ENCODE measurements around the gene MUC5AC.
"Not testable (repeated sequence)": the region's sequence is repeated elsewhere in the genome, so short reads cannot be mapped to it uniquely, and the experiment has no call there.

The MUC5AC gene

DNA sequence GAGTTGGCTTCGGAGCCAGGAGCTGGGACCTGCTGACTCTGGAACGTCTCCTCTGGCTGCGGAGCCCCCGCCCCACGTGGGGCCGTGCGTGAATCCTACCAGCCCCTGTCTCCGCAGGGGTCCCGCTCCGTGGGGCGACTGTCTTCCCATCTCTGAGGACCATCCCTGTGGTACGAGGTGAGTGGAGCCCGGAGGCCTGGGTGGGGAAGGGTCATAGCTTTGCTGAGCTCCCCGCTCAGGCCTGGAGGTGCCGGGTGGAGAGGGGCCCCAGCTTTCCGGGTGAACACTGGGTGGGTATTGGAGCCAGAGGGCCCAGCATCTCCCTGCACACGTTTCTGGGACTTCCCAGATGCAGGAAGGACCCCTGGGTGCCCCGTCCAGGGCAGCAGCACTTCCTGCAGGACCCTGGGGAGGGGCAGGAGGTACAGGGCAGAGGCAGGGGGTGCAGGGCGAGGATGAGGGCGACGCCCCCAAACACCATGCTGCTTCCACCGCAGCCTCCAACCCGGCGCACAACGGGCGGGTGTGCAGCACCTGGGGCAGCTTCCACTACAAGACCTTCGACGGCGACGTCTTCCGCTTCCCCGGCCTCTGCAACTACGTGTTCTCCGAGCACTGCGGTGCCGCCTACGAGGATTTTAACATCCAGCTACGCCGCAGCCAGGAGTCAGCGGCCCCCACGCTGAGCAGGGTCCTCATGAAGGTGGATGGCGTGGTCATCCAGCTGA, 3.8 kb downstream of the MUC5AC start:
- TF ChIP-seq, protein P1, sequence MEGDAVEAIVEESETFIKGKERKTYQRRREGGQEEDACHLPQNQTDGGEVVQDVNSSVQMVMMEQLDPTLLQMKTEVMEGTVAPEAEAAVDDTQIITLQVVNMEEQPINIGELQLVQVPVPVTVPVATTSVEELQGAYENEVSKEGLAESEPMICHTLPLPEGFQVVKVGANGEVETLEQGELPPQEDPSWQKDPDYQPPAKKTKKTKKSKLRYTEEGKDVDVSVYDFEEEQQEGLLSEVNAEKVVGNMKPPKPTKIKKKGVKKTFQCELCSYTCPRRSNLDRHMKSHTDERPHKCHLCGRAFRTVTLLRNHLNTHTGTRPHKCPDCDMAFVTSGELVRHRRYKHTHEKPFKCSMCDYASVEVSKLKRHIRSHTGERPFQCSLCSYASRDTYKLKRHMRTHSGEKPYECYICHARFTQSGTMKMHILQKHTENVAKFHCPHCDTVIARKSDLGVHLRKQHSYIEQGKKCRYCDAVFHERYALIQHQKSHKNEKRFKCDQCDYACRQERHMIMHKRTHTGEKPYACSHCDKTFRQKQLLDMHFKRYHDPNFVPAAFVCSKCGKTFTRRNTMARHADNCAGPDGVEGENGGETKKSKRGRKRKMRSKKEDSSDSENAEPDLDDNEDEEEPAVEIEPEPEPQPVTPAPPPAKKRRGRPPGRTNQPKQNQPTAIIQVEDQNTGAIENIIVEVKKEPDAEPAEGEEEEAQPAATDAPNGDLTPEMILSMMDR (IDR thresholded peaks at IDR 0.05; ENCODE audit: low read depth, low read length, missing control alignments), result no peak
- no peak overlapping the region for H3K4me3 ChIP-seq (replicated peaks; ENCODE audit: low read depth, low read length)
- no peak for DNase-seq (ENCODE audit: extremely low read depth, low read depth)

DNA sequence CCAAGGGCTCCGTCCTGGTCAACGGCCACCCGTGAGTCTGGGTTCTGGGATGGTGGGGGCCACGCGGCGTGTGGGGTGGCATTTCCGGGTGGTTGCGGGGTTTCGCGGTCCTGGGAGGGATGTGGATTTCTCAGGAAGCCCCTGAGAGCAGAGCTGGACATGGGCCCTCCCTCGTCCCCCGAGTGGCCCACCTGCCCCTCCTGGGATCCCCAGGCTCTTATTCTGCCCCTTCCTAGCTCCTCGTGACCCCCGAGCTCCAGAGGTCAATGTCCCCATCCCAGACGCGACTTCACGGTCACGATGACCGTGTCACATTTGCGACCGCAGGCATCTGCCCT, 4.4 kb downstream of the MUC5AC start:
- H3K4me3 ChIP-seq (replicated peaks; ENCODE audit: low read depth, low read length), result no peak overlapping the region
- DNase-seq (ENCODE audit: extremely low read depth, low read depth), result no peak
- TF ChIP-seq, protein P1 (IDR thresholded peaks at IDR 0.05; ENCODE audit: low read depth, low read length, missing control alignments), result no peak

DNA sequence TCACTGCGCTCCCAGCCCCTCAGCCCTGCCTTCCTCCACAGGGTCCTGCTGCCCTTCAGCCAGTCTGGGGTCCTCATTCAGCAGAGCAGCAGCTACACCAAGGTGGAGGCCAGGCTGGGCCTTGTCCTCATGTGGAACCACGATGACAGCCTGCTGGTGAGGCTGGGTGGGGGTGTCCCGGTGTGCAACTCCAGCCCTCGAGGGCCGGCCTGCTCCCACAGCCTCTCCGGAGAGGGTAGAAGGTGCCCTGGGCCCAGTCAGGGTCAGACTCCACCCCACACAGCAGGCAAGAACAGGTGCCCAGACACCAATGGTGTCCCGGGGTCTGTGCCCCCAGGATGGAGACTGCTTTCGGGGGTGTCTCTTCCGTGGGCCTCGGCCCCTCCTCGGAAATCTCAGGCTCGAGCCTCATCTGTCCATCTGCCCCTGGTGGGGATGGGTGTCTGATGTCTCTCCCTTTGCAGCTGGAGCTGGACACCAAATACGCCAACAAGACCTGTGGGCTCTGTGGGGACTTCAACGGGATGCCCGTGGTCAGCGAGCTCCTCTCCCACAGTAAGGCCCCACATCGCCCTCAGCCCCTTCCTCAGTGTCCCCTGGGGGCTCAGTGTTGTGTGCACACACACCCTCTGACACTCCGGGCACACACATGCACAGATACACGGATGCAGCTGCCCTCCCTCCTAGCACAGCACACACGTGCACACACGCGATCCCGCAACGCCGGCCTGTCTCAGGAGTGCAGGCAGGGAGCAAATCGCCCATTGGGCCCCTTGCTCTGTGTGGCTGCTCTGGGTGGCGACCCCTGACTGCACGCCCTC, 4.9 kb downstream of the MUC5AC start:
- TF ChIP-seq, protein P1 (IDR thresholded peaks at IDR 0.05; ENCODE audit: low read depth, low read length, missing control alignments), result no peak
- DNase-seq (ENCODE audit: extremely low read depth, low read depth), result no peak

DNA sequence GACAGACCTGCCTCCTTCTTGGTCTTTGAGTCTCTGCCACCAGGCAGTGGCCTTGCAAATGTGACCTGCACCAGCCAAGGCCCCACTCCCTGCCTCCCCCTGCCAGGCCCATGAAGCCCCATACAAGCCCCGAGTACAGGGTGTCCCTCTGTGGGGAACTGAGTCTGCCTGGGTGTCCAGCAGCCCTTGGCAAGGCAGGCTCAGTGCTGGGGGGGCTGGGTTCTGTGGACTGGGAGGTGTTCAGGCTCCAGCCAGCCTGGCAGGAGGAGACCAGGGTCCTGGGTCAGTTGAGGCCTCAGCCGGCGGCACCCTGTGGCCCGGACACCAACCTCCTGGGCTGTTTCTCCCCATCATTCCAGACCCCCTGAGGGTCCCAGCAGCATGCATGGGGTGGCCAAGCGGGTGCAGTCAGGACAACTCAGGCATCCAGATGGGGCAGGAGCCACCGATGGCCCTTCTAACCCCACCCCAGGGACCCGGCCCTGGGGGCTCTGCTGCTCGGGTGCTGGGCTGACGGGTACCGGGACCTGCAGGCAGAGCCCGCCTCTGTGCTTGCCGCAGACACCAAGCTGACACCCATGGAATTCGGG, 5.7 kb downstream of the MUC5AC start:
- DNase-seq (ENCODE audit: extremely low read depth, low read depth), result no peak
- H3K4me3 ChIP-seq (replicated peaks; ENCODE audit: low read depth, low read length), result no peak overlapping the region
- TF ChIP-seq, protein P1 (IDR thresholded peaks at IDR 0.05; ENCODE audit: low read depth, low read length, missing control alignments), result no peak

More for the DNA sequence above, 4.9 kb downstream of the MUC5AC start:
- H3K4me3 ChIP-seq (replicated peaks; ENCODE audit: low read depth, low read length), result no peak overlapping the region

DNA sequence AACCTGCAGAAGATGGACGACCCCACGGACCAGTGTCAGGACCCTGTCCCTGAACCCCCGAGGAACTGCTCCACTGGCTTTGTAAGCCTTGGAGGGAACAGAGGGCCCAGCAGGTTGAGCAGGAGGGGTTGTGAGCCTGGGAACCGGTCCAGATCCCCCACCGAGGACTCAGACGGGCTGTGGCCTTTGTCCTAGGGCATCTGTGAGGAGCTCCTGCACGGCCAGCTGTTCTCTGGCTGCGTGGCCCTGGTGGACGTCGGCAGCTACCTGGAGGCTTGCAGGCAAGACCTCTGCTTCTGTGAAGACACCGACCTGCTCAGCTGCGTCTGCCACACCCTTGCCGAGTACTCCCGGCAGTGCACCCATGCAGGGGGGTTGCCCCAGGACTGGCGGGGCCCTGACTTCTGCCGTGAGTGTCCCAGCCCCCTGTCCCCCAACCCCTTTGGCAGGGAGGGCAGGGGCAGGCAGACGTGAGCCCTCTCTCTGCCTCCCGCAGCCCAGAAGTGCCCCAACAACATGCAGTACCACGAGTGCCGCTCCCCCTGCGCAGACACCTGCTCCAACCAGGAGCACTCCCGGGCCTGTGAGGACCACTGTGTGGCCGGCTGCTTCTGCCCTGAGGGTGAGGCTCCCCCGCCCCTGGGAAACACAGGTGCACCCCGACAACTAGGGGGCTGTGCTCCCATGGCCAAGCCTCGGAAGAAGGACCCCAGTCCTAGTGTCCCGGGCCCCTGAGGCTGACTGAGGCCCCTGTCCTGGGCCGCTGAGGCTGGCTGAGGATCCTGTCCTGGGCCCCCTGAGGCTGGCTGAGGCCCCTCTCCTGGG, 6.4 kb downstream of the MUC5AC start:
- no peak overlapping the region for H3K4me3 ChIP-seq (replicated peaks; ENCODE audit: low read depth, low read length)
- DNase-seq (ENCODE audit: extremely low read depth, low read depth), result no peak

DNA sequence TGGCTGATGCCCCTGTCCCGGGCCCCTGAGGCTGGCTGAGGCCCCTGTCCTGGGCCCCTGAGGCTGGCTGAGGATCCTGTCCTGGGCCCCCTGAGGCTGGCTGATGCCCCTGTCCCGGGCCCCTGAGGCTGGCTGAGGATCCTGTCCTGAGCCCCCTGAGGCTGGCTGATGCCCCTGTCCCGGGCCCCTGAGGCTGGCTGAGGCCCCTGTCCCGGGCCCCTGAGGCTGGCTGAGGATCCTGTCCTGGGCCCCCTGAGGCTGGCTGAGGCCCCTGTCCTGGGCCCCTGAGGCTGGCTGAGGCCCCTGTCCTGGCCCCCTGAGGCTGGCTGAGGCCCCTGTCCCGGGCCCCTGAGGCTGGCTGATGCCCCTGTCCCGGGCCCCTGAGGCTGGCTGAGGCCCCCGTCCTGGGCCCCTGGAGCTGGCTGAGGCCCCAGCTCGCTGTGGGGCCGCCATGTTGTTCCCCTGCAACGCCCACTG, 7.1 kb downstream of the MUC5AC start:
- H3K4me3 ChIP-seq (replicated peaks; ENCODE audit: low read depth, low read length); DNase-seq (ENCODE audit: extremely low read depth, low read depth): not testable (repeated sequence)

More for the DNA sequence above, 6.4 kb downstream of the MUC5AC start:
- TF ChIP-seq, protein P1 (IDR thresholded peaks at IDR 0.05; ENCODE audit: low read depth, low read length, missing control alignments), result no peak

Data from HFF-Myc (cell line).